HL-60/S4 treated with phorbol 12-myristate 13-acetate at 8.2 ng/mL for 4 days and 3 days (cell line): ENCODE results near the gene SLC2A4RG.
"Not testable (repeated sequence)": the region's sequence is repeated elsewhere in the genome, so short reads cannot be mapped to it uniquely, and the experiment has no call there.

ENCODE experiments used
- in situ Hi-C: fragments of 300-500 bp; cut with MboI; formaldehyde crosslinking; loops from 2 replicates; pipeline ENCODE4 v1.15.0; 2022; ENCODE audit warnings: low sequenced_read_pairs

SLC2A4RG gene

DNA sequence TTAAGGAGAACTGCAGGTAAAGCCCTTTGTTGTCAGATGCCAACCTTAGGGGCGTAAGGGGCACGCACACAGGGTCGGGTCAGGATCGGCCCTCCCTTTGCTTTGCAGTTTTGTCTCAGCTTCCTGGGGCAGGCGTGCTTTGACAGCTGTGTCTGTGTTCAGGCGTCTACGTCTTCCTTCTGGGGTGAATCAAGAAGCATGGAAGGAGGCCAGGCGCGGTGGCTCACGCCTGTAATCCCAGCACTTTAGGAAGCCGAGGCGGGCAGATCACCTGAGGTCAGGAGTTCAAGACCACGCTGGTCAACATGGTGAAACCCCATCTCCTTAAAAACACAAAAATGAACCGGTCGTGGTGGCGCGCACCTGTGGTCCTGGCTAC is 30.4 kb upstream of the SLC2A4RG start:
- in situ Hi-C loops, result no loop called here

DNA sequence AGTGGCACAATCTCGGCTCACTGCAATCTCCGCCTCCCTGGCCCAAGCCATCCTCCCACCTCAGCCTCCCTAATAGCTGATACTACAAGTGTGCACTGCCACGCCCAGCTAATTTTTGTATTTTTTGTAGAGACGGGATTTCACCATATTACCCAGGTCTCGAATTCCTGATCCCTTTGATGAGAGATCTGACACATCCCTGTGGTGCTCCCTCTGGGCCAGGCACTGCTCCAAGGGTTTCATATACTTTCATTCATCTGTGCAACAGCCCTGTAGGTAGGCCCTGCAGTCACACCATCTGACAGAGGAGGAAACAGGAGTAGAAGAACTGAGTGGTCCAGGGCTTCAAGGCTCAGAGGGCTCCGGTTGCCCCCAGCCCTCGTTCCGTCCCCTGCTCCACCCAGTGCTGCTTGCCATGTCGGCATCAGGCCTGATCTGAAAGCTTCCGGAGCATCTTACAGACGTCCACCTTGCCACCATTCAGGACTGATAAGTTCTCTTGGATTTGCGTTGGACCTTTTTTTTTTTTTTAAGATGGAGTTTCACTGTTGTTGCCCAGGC is 28.4 kb upstream of the SLC2A4RG start:
- in situ Hi-C loops, result no loop called here

DNA sequence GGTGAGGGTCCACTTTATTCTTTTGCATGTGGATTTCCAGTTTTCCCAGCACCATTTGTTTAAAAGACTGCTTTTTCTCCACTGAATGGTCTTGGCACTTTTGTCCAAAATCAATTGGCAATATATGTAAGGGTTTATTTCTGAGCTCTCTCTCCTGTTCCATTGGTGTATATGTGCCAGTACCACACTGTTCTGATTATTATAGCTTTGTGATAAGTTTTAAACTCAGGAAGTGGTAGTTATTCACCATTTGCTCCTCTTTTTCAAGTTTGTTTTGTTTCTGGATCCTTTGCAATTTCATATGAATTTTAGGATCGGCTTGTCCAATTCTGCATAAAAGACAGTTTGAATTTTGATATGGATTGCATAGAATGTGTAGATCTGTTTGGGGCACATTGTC is 27.4 kb upstream of the SLC2A4RG start:
- in situ Hi-C loops, result no loop called here

DNA sequence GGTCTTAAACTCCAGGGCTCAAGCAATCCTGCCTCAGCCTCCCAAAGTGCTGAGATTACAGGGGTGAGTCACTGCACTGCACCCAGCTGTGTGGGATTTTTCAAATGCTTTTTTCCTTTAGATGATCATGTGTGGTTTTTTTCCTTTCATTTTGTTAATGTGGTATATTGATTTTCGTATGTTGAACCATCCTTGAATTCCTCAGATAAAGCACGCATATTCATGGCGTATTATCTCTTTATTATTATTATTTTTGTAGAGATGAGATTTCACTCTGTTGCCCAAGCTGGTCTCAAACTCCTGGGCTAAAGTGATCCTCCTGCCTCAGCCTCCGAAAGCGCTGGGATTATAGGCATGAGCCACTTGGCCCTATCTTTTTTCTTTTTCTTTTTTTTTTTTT is 24.7 kb upstream of the SLC2A4RG start:
- in situ Hi-C loops, result no loop called here

DNA sequence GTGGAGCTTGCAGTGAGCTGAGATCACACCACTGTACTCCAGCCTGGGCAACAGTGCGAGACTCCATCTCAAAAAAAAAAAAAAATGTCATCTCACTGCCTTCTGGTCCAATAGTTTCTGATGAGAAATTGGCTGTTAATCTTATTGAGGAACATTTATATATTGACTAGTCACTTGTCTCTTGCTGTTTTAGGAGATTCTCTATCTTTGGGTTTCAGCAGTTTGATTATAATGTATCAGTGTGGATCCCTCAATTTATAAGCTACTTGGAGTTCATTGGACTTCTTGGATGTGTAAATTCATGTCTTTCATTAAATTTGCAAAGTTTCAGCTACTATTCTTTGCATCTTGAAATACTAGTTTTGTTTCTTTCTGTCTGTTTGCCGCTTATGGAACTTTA is 20.6 kb upstream of the SLC2A4RG start:
- in situ Hi-C loops, result no loop called here

DNA sequence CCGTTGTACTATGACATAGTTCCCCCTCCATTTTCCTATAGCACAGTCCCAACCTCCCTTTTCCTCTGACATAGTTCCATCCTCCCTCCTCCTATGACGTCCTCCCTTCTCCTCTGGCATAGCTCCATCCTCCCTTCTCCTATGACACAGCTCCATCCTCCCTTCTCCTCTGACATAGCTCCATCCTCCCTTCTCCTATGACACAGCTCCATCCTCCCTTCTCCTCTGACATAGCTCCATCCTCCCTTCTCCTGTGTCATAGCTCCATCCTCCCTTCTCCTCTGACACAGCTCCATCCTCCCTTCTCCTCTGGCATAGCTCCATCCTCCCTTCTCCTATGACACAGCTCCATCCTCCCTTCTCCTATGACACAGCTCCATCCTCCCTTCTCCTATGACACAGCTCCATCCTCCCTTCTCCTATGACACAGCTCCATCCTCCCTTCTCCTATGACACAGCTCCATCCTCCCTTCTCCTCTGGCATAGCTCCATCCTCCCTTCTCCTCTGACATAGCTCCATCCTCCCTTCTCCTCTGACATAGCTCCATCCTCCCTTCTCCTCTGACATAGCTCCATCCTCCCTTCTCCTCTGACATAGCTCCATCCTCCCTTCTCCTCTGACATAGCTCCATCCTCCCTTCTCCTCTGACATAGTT is 16.5 kb upstream of the SLC2A4RG start:
- in situ Hi-C loops, result not testable (repeated sequence)

DNA sequence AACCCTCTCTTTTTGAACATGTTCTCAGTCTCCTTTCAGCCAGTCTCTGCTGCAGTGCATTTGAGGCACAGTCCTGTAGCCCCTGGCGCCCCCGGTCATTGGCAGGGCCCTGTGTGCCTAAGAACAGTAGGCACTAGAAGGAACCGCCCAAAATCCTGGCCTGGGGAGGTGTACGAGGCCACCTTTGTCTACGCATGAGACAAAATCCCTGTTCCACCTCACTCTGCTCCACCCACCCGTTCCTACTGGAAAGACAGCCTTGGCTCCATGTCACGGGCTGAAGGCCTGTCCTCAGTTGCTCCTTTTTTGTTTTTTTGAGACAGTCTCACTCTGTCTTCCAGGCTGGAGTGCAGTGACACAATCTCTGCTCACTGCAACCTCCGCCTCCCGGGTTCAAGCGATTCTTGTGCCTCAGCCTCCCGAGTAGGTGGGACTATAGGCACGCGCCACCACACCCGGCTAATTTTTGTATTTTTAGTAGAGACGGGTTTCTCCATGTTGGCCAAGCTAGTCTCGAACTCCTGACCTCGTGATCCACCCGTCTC is 9.3 kb upstream of the SLC2A4RG start:
- in situ Hi-C loops, result not testable (repeated sequence)

DNA sequence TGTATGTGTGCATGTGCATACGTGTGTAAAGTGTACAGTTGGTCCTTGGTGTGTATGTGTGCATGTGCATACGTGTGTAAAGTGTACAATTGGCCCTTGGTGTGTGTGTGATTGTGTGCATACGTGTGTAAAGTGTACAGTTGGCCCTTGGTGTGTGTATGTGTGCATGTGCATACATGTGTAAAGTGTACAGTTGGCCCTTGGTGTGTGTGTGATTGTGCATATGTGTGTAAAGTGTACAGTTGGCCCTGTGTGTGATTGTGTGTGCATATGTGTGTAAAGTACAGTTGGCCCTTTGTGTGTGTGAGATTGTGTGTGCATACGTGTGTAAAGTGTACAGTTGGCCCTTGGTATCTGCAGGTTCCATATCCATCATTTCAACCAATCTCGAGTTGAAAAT is 8.2 kb upstream of the SLC2A4RG start:
- in situ Hi-C loops, result no loop called here

DNA sequence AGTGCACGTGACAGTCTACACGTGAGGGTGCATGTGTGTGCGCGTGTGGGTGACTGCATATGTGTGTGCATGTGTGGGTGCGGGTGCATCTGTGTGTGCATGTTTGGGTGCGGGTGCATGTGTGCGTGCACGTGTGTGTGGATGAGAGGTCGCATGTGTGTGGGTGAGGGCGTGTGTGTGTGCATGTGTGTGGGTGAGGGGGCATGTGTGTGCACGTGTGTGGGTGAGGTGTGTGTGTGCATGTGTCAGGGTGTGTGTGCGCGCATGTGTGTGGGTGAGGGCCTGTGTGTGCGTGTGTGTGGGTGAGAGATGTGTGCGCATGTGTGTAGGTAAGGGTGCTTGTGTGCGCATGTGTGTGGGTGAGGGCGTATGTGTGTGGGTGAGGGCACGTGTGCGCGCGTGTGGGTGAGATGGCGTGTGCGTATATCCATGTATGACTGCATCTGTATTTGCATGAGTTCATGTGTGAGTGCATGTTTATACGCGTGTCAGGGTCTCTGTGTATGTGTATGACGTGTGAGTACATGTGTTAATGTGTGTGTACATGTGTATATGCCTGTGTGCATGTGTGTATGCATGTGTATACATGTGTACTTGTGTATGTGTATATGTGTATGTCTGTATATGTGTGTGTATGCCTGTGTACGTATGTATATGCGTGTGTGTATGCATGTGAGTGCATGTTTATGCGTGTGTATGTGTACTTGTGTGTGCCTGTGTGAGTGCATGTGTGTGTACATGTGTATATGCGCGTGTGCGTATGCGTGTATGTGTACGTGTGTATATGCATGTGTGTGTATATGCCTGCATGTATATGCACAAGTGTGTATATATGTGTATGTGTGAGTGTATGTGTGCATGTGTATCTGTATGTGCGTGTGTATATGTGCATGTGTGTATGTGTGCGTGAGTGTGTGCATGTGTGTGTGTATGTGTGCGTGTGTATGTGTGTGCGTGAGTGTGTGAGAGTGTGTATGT is 7.2 kb upstream of the SLC2A4RG start:
- in situ Hi-C loops, result no loop called here

DNA sequence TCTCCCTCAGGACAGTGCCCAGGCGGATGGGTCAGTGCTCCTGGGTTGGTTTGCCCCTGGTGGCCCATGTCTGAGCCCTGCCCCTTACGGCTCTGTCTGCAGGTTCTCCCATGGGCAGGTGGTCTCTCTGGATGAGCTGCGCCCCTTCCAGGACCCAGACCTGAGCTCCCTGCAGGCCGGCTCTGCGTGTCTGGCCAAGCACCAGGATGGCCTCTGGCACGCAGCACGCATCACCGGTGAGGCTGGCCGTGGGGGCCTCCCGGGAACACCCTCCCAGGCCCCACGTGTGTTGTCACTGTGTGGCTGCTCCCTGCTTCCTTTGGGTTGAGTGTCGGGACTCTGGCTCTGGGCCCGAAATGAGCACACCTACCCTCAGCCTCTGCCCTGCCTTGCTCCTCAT is 6.5 kb upstream of the SLC2A4RG start:
- in situ Hi-C loops, result no loop called here

DNA sequence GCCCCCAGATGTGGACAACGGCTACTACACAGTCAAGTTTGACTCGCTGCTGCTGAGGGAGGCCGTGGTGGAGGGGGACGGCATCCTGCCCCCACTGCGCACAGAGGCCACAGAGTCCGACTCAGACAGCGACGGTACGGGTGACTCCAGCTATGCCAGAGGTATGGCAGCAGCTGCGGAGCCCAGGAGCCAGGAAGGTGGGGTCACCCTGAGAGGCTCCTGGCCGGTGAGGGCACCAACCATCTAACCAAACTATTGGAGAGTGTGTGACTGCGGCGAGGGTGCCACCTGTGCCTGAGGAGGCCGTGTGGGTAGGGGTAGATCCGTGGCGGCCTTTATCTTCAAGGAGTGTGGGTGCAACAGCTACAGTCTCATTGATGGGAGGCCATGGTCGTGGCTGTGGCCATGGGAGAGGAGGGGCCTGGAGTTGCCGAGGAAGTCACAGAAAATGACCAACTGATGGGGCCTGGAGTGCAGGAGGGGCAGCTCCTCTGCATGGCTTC is 5.9 kb upstream of the SLC2A4RG start:
- in situ Hi-C loops, result no loop called here

DNA sequence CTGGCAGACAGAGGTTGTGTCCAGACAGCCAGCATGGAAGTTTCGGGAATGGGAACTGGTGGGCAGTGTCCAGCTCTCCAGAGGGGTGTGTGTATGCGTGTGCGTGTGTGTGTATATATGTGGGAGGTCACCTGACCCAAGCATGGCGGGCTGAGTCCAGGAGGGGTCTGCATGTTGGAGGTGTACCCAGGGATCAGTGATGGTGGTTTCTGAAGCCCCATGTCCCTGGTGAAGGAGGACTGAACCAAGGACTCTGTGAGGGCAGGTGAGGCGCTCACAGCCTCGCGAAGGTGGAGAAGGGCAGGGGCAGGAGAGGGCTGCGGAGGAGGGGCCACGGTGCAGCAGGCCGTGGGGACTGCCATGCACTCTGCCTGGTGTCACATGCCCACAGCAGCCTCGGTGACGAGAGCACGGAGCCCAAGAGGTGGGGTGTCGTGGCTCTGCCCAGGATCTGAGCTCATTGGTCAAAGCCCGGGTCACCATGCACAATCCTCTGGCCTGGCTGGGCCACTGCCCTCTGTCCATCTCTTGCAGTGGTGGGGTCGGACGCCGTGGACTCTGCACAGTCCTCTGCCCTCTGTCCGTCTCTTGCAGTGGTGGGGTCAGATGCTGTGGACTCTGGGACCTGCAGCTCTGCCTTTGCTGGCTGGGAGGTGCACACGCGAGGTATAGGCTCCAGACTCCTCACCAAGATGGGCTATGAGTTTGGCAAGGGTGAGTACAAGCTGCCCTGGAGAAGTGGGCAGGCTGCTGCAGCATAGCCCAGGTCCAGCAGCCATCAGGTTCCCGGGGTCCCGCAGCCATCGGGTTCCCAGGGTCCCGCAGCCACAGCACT is 5.2 kb upstream of the SLC2A4RG start:
- in situ Hi-C loops, result no loop called here

DNA sequence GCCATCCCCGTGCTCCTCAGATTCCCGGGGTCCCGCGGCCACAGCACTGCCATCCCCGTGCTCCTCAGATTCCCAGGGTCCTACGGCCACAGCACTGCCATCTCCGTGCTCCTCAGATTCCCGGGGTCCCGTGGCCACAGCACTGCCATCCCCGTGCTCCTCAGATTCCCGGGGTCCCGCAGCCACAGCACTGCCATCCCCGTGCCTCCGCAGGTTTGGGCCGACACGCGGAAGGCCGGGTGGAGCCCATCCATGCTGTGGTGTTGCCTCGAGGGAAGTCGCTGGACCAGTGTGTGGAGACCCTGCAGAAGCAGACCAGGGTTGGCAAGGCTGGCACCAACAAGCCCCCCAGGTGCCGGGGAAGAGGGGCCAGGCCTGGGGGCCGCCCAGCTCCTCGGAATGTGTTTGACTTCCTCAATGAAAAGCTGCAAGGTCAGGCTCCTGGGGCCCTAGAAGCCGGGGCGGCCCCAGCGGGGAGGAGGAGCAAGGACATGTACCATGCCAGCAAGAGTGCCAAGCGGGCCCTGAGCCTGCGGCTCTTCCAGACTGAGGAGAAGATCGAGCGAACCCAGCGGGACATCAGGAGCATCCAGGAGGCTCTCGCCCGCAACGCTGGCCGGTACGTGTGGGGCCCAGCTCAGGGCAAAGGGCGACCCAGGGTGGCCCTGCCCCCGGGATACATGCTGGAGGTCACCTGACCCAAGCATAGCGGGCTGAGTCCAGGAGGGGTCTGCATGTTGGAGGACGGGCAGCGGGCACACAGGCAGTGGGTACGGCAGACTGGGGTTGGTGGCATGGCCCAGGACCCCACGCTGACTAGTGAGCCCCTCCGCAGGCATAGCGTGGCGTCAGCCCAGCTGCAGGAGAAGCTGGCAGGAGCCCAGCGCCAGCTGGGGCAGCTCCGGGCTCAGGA is 4.4 kb upstream of the SLC2A4RG start:
- in situ Hi-C loops, result no loop called here

DNA sequence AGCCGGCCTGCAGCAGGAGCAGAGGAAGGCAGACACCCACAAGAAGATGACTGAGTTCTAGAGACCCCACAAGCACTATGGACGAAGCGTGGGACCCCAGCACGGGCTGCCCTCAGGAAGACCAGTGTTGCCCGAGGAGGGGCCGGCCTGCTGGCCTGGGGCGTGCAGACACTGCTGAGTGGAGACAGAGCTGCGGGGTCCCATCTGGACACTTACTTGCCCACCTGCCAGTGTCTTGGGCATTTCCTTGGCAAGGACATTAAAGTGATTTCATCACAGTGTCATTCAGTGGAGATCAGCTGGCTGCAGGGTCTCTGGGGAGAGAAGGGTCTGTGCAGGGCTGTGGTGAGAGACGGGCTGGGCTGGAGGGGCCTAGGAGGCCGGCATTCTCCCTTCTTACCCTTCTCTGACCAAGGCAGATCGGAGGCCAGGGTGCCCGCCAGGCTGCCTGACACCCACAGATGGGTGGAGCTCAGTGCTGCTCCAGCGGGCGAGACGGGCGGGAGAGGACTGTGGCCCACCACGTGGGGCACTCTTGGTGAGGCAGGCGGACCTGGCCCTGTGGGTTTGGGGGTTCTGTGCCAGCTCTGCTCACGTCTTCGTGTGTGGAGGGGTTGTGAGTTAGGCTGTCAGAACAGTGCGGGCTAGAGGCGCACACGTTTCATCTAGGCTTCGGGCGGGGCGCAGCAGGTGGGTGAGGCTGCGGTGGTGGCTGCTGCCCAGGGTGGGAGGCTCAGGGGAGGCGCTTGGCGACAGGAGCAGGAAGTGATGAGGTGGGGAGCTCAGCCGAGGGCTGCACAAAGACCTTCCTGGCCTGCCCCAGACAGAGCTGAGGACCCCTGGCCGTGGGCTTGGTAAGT is 3.5 kb upstream of the SLC2A4RG start, which contains the start of gene LIME1:
LIME1 (plus strand) TSS at position 806 of the 860 bp plus-strand sequence. CDS start 886 bp downstream, outside the sequence.
- in situ Hi-C loops, result no loop called here

DNA sequence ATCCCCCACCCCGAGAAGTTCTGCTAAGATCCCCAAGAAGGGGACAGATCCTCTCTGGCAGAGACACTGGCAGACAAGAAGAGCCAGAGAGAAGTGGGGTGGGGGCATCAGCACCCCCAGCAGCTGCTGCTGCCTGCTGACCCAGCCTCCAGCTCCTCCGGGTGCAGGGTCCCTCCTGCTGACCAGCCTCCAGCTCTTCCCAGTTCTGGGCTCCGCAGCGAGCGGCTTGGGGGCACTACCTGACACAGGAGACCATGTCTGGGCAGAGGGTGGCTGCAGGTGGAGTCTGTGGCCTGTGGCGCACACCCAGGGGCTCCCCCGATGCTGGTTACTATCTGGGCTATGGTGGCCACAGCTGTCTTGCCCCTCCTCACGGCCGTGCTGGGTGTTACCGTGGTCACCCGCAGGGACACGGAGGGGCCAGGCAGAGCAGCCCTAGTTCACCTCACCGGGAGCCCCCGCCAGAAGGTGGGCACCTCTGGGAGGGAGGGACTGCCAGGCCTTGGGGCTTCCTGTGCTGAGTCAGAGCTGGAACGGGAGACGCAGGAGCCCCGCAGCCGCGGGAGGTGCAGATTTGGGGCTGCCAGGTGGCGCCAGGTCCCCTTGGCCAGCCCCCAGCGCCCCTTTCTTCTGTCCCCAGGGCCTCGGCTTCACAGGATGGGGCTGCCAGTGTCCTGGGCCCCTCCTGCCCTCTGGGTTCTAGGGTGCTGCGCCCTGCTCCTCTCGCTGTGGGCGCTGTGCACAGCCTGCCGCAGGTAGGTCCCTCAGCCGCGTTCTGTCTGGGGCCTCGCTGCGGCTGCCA is 2.5 kb upstream of the SLC2A4RG start:
- in situ Hi-C loops, result no loop called here

DNA sequence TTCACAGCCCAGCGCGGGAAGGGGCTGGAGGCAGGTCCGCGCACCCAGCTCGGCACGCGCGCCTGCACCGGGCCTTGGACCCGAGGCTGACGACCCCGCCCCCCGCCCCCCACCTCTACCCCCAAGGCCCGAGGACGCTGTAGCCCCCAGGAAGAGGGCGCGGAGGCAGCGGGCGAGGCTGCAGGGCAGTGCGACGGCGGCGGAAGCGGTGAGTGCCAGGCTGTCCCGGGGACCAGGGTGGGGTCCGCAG is 2.0 kb upstream of the SLC2A4RG start:
- in situ Hi-C loops, result no loop called here

DNA sequence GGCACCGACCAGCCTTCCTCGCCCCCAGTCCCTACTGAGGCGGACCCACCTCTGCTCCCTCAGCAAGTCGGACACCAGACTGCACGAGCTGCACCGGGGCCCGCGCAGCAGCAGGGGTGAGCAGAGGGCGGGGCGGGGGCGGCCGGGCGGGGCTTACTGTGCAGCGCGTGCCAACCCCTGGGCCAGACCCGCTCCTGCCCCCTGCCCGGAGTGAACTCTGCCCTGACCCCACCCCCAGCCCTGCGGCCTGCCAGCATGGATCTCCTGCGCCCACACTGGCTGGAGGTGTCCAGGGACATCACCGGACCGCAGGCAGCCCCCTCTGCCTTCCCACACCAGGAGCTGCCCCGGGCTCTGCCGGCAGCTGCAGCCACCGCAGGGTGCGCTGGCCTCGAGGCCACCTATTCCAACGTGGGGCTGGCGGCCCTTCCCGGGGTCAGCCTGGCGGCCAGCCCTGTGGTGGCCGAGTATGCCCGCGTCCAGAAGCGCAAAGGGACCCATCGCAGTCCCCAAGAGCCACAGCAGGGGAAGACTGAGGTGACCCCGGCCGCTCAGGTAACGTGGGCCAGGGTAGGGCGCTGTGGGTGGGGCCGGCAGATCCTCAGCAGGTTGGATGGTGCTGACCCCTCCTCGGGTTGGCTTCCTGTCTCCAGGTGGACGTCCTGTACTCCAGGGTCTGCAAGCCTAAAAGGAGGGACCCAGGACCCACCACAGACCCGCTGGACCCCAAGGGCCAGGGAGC is 1.5 kb upstream of the SLC2A4RG start:
- in situ Hi-C loops, result no loop called here
